Upper lobe of right lung (tissue), 1 donor: ENCODE data around the gene CYS1. TPM values are rescaled to one million over a fixed set of nuclear protein-coding genes. Genes with fewer than 3 reads are reported as not detected.
A peak's percentile ranks its signal among the peaks of the same experiment; 100 is the strongest.
"Not testable (repeated sequence)": the region's sequence is repeated elsewhere in the genome, so short reads cannot be mapped to it uniquely, and the experiment has no call there.

Experiments
- ATAC-seq: fragments of 200-7000 bp; cut with Tn5 transposase; one replicate; pipeline ENCODE4 v1.9.1; 2020; ENCODE audit warnings: mild to moderate bottlenecking, moderate library complexity
- DNase-seq: peaks from one replicate; pipeline ENCODE4 v3.0.0-alpha.2; 2020
- H3K27ac ChIP-seq: fragments of 200-600 bp; one replicate; pipeline ENCODE4 v1.8.0; 2022
- H3K27me3 ChIP-seq: fragments of 200-600 bp; one replicate; pipeline ENCODE4 v1.8.0; 2022; ENCODE audit warnings: mild to moderate bottlenecking
- H3K36me3 ChIP-seq: fragments of 200-600 bp; one replicate; pipeline ENCODE4 v1.8.0; 2022
- H3K4me1 ChIP-seq: fragments of 200-600 bp; one replicate; pipeline ENCODE4 v1.8.0; 2022
- H3K4me3 ChIP-seq: fragments of 200-600 bp; one replicate; pipeline ENCODE4 v1.8.0; 2022; ENCODE audit warnings: mild to moderate bottlenecking
- H3K9me3 ChIP-seq: fragments of 200-600 bp; one replicate; pipeline ENCODE4 v1.8.0; 2022
- intact Hi-C: fragments of 100-400 bp; cut with DNase I; formaldehyde crosslinking; loops from one replicate; pipeline ENCODE4 v1.11.0; 2022
- total RNA-seq: library from RNA; stranded (reverse); fragmentation: NEBNext Ultra II Directional; extraction: Animal tissue kit (Norgen Biotek cat#: 25700); gene quantifications from one replicate; pipeline ENCODE4 v1.2.1, GENCODE V29; 2021
- TF ChIP-seq, protein P1 (sequence below): fragments of 200-600 bp; IDR thresholded peaks from one replicate; pipeline ENCODE4 v1.8.0; 2022; ENCODE audit warnings: antibody characterized with exemption
- donor health status: DM: no; HTN: yes; CAD: no; lungs with severe emphysema.

CYS1 gene
- total RNA-seq, 1 donor from 2014 or later: 4.5 TPM

DNA sequence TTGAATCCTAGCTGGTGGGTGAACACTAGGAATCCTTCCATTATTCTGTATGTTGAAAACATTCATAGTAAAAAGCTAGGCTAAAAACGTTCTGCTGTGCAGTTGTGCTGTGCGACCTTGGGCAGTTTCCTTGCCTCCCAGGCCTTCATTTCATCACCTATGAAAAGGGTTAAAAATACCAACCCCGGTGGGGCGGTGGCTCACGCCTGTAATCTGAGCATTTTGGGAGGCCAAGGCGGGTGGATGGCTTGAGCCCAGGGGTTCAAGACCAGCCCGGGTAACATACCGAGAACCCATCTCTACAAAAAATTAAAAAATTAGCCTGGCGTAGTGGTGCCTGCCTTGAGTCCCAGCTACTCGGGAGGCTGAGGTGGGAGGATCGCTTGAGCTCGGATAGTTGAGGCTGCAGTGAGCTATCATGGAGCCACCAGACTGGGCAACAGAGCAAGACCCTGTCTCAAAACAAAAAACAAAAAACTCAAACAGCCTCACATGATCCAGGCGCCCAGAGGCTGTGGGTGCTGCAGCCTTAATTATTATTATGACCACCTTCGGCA, 39.5 kb upstream of the CYS1 start:
- H3K36me3 ChIP-seq: no peaks in the 10 kb centered on the region
- H3K9me3 ChIP-seq: no peaks in the 10 kb centered on the region
- no peak for DNase-seq
- H3K4me3 ChIP-seq: peak overlapping the region; percentile 71
- TF ChIP-seq, protein P1, sequence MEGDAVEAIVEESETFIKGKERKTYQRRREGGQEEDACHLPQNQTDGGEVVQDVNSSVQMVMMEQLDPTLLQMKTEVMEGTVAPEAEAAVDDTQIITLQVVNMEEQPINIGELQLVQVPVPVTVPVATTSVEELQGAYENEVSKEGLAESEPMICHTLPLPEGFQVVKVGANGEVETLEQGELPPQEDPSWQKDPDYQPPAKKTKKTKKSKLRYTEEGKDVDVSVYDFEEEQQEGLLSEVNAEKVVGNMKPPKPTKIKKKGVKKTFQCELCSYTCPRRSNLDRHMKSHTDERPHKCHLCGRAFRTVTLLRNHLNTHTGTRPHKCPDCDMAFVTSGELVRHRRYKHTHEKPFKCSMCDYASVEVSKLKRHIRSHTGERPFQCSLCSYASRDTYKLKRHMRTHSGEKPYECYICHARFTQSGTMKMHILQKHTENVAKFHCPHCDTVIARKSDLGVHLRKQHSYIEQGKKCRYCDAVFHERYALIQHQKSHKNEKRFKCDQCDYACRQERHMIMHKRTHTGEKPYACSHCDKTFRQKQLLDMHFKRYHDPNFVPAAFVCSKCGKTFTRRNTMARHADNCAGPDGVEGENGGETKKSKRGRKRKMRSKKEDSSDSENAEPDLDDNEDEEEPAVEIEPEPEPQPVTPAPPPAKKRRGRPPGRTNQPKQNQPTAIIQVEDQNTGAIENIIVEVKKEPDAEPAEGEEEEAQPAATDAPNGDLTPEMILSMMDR: no peak
- no peak for ATAC-seq
- peaks cover 11% of the 10 kb centered on the region for H3K27me3 ChIP-seq
- peak overlapping the region; percentile 49 for H3K27ac ChIP-seq
- intact Hi-C loops: loop anchor here (5.0 kb wide), 1 partner anchor 318 kb away; no protein-coding TSS in a partner anchor
- peaks cover 24% of the 10 kb centered on the region for H3K4me1 ChIP-seq

DNA sequence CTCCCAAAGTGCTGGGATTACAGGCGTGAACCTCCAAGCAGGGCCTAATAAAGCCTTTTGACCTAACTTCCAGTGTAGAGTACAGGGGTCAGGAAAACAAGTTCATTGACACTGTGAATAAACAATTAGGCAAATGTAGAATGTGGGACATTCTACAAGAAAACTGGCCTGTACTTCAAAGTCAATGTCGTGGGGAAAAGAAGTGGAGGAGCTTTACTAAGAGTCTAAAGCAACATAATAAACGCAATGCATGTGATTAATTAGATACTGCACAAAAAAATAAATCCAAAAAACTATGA, 38.8 kb upstream of the CYS1 start:
- Histone ChIP-seq H3K27ac (no peak overlapping the region), H3K4me3 (no peak overlapping the region), H3K36me3 (no peaks in the 10 kb centered on the region), H3K9me3 (no peaks in the 10 kb centered on the region), H3K4me1 (peaks cover 24% of the 10 kb centered on the region), H3K27me3 (peaks cover 11% of the 10 kb centered on the region)
- ATAC-seq (no peak), DNase-seq (no peak)
- intact Hi-C loops: no loop called here
- TF ChIP-seq, protein P1: no peak

DNA sequence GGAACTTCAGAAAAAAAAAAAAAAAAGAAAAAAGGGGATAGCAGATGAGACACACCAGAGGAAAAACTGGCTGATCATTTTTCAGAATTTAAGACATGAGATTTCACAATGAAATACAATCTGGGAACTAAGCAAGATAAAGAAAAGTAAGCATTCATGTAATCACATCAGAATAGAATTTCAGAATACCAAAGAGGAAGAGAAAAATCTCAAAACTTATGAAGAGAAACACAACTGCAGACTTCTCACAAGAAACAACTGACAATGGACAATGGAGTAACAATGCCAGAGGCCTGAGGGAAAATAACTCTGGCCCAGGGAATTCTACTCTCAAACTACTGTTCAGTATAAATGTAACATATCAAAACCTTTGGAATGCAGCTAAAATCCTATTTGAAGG, 29.1 kb upstream of the CYS1 start:
- no peaks in the 10 kb centered on the region for H3K27me3 ChIP-seq
- H3K4me1 ChIP-seq: no peaks in the 10 kb centered on the region
- intact Hi-C loops: no loop called here
- TF ChIP-seq, protein P1: no peak
- no peaks in the 10 kb centered on the region for H3K9me3 ChIP-seq
- DNase-seq: no peak
- H3K36me3 ChIP-seq: no peaks in the 10 kb centered on the region
- ATAC-seq: no peak
- H3K4me3 ChIP-seq: no peak overlapping the region
- no peak overlapping the region for H3K27ac ChIP-seq

DNA sequence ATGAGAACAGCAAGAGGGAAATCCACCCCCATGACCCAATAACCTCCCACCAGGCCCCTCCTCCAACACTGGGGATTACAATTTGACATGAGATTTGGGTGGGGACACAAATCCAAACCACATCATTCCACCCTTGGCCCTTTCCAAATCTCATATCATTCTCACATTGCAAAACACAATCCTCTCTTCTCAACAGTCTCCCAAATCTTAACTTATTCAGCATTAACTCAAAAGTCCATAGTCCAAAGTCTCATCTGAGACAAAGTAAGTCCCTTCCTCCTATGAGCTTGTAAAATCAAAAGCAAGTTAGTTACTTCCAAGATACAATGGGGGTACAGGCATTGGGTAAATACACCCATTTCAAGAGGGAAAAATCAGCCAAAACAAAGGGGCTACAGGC, 24.7 kb upstream of the CYS1 start:
- H3K4me1 ChIP-seq, H3K36me3 ChIP-seq, ATAC-seq, H3K27me3 ChIP-seq, H3K9me3 ChIP-seq, DNase-seq, H3K27ac ChIP-seq, intact Hi-C loops, H3K4me3 ChIP-seq: not testable (repeated sequence)

DNA sequence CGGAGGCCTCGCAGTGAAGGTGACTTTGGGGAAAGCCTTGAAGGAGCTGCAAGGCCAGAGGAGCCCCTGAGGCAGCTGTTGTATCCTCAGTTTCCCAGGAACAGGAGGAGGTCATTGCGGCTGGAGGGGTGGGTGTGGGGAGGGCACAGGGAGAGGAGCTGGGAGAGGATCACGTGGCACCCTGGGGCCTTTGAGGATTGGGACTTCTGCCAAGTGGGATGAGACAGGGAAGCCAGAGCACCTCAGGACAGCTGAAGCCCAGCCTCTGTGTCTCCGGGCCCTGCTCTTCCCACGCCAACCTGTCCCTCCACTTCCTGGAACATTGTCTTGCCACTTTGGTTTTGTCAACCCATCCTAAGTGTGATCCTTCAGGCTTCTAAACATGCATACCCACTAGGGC, 23.0 kb upstream of the CYS1 start:
- no peaks in the 10 kb centered on the region for H3K9me3 ChIP-seq
- no peak overlapping the region for H3K4me3 ChIP-seq
- H3K27ac ChIP-seq: no peak overlapping the region
- no peaks in the 10 kb centered on the region for H3K4me1 ChIP-seq
- DNase-seq (no peak), ATAC-seq (no peak)
- no peaks in the 10 kb centered on the region for H3K27me3 ChIP-seq
- TF ChIP-seq, protein P1: no peak
- intact Hi-C loops: no loop called here
- no peaks in the 10 kb centered on the region for H3K36me3 ChIP-seq

DNA sequence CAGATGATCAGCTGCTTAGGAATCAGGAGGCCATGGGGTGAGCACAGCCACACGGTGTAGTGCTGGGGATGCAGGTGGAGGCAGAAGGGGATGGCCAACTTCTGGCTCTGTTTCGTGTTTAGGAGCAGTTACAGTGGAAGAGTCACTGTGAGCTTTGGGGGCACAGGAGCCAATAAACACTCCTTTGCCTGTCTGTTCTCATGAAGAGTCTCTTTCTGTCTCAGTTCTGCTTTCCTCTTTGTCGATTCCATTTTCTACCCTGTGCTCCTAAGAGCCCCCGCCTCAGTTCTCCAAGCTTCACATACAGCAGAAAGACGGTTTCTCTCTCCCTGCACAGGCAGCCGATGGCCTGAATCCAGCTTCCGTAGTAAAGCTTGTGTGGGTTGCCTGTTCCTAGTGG, 21.3 kb upstream of the CYS1 start:
- TF ChIP-seq, protein P1: no peak
- Histone ChIP-seq H3K36me3 (no peaks in the 10 kb centered on the region), H3K9me3 (no peaks in the 10 kb centered on the region), H3K4me3 (no peak overlapping the region), H3K4me1 (no peaks in the 10 kb centered on the region), H3K27ac (no peak overlapping the region), H3K27me3 (no peaks in the 10 kb centered on the region)
- no peak for DNase-seq
- ATAC-seq: no peak
- intact Hi-C loops: no loop called here
